Neural cell (in vitro differentiated cells): ENCODE results near the gene GRB7. TPM values are rescaled to one million over a fixed set of nuclear protein-coding genes. Genes with fewer than 3 reads are reported as not detected.

Source experiments
- H2AFZ ChIP-seq: fragments of 200-600, 300-800 bp; sonication (generic), shearing (Covaris generic); 2 replicates; pipeline ENCODE4 v1.6.0; 2014; ENCODE audit warnings: low read depth, mild to moderate bottlenecking, antibody characterized with exemption, low read length, moderate library complexity
- H3F3A ChIP-seq: fragments of 200-600 bp; shearing (Covaris generic); 2 replicates; pipeline ENCODE4 v1.6.1; 2016; ENCODE audit warnings: mild to moderate bottlenecking, moderate library complexity, mixed read lengths, antibody characterized with exemption, low read length; ENCODE audit not compliant: insufficient read depth, poor library complexity, severe bottlenecking
- H3K27ac ChIP-seq: fragments of 200-600, 300-800 bp; sonication (generic), shearing (Covaris generic); 2 replicates; pipeline ENCODE4 v1.5.1; 2014; ENCODE audit warnings: mild to moderate bottlenecking, low read length, moderate library complexity
- H3K27me3 ChIP-seq: fragments of 300-800, 200-600 bp; sonication (generic), shearing (Covaris generic); 2 replicates; pipeline ENCODE4 v1.6.0; 2014; ENCODE audit warnings: mild to moderate bottlenecking, low read depth, low read length, moderate library complexity; ENCODE audit not compliant: insufficient read depth
- H3K36me3 ChIP-seq: fragments of 300-800, 200-600 bp; sonication (generic), shearing (Covaris generic); 2 replicates; pipeline ENCODE4 v1.5.1; 2014; ENCODE audit warnings: mild to moderate bottlenecking, antibody characterized with exemption, low read length, moderate library complexity; ENCODE audit not compliant: insufficient read depth
- H3K4me2 ChIP-seq: fragments of 300-800, 200-600 bp; sonication (generic), shearing (Covaris generic); 2 replicates; pipeline ENCODE4 v1.6.0; 2014; ENCODE audit warnings: mild to moderate bottlenecking, low read length
- H3K4me3 ChIP-seq: fragments of 300-800, 200-600 bp; sonication (generic), shearing (Covaris generic); 2 replicates; pipeline ENCODE4 v1.5.1; 2014; ENCODE audit warnings: mild to moderate bottlenecking, low read length, moderate library complexity
- H3K79me2 ChIP-seq: fragments of 200-600 bp; shearing (Covaris generic); replicated peaks from 2 replicates; pipeline ENCODE4 v1.6.0; 2014; ENCODE audit warnings: mild to moderate bottlenecking, low read length, moderate library complexity; ENCODE audit not compliant: insufficient read depth
- H3K9ac ChIP-seq: fragments of 300-800, 200-600 bp; sonication (generic), shearing (Covaris generic); 2 replicates; pipeline ENCODE4 v1.6.1; 2016; ENCODE audit warnings: mild to moderate bottlenecking, low read length, mixed read lengths
- H3K9me2 ChIP-seq: fragments of 200-600 bp; shearing (Covaris generic); 2 replicates; pipeline ENCODE4 v1.6.1; 2016; ENCODE audit warnings: mild to moderate bottlenecking, low read length, mixed read lengths; ENCODE audit not compliant: insufficient read depth
- H3K9me3 ChIP-seq: fragments of 200-600, 300-800 bp; sonication (generic), shearing (Covaris generic); 2 replicates; pipeline ENCODE4 v1.6.1; 2016; ENCODE audit warnings: mild to moderate bottlenecking, mixed run types, low read length, moderate library complexity, mixed read lengths
- H4K20me1 ChIP-seq: fragments of 200-600 bp; shearing (Covaris generic); 2 replicates; pipeline ENCODE4 v1.6.1; 2016; ENCODE audit warnings: mild to moderate bottlenecking, mixed run types; ENCODE audit not compliant: insufficient read depth
- CTCF ChIP-seq: fragments of 450-650 bp; IDR thresholded peaks from 2 replicates; pipeline ENCODE4 v1.5.1; 2014; ENCODE audit warnings: antibody characterized with exemption, mild to moderate bottlenecking, moderate library complexity; ENCODE audit not compliant: poor library complexity, severe bottlenecking
- EP300 ChIP-seq: fragments of 450-650 bp; conservative IDR thresholded peaks from 2 replicates; pipeline ENCODE4 v1.6.1; 2014; ENCODE audit warnings: antibody characterized with exemption, mild to moderate bottlenecking, moderate library complexity; ENCODE audit not compliant: poor library complexity, severe bottlenecking
- EZH2 ChIP-seq: fragments of 200-600, 300-800 bp; shearing (Covaris generic), sonication (generic); IDR thresholded peaks from 2 replicates; pipeline ENCODE4 v1.6.1; 2014; ENCODE audit warnings: antibody characterized with exemption, low read length, borderline replicate concordance, mild to moderate bottlenecking; ENCODE audit not compliant: insufficient read depth, poor library complexity, severe bottlenecking
- MXI1 ChIP-seq: fragments of 450-650 bp; conservative IDR thresholded peaks from 2 replicates; pipeline ENCODE4 v1.6.1; 2014; ENCODE audit warnings: antibody characterized with exemption, mild to moderate bottlenecking; ENCODE audit not compliant: poor library complexity, severe bottlenecking
- POLR2AphosphoS5 ChIP-seq: IDR thresholded peaks from 2 replicates; pipeline ENCODE4 v1.6.1; 2012
- RAD21 ChIP-seq: fragments of 450-650 bp; conservative IDR thresholded peaks from 2 replicates; pipeline ENCODE4 v1.6.1; 2014; ENCODE audit warnings: antibody characterized with exemption, mild to moderate bottlenecking, moderate library complexity
- REST ChIP-seq: IDR thresholded peaks from 2 replicates; pipeline ENCODE4 v1.6.1; 2012; ENCODE audit warnings: borderline replicate concordance
- SMC3 ChIP-seq: fragments of 450-650 bp; conservative IDR thresholded peaks from 2 replicates; pipeline ENCODE4 v1.6.1; 2014; ENCODE audit warnings: antibody characterized with exemption, mild to moderate bottlenecking, moderate library complexity; ENCODE audit not compliant: poor library complexity
- TAF1 ChIP-seq: IDR thresholded peaks from 2 replicates; pipeline ENCODE4 v1.6.1; 2012; ENCODE audit warnings: low read depth
- polyA plus RNA-seq: library from polyadenylated mRNA; depleted of rRNA; stranded (reverse); fragments of >200 nt; gene quantifications from 2 replicates; pipeline ENCODE4 v1.2.3, GENCODE V29; 2014

Gene GRB7
- polyA plus RNA-seq, 1 donor from 2014 or later = not detected

GRCh38 chr17:39745335-39746144 is 7.8 kb downstream of the GRB7 start:
- no peaks in the 10 kb centered on the region for H3K79me2 ChIP-seq
- H3K36me3 ChIP-seq = no peaks in the 10 kb centered on the region
- no peaks in the 10 kb centered on the region for H3K9me3 ChIP-seq
- H2AFZ ChIP-seq = no peak overlapping the region
- H4K20me1 ChIP-seq = no peaks in the 10 kb centered on the region
- no peak for TF ChIP-seq POLR2AphosphoS5
- no peak for TF ChIP-seq REST
- no peak for TF ChIP-seq EZH2
- TF ChIP-seq MXI1 = no peak
- TF ChIP-seq CTCF = no peak
- no peak overlapping the region for H3K9ac ChIP-seq
- H3K4me2 ChIP-seq = no peak overlapping the region
- H3K27ac ChIP-seq = no peak overlapping the region
- peaks cover 8% of the 10 kb centered on the region for H3K27me3 ChIP-seq
- no peaks in the 10 kb centered on the region for H3K9me2 ChIP-seq
- no peak overlapping the region for H3K4me3 ChIP-seq
- H3F3A ChIP-seq = no peaks in the 10 kb centered on the region

- Histone ChIP-seq H3K4me3 (no peak overlapping the region), H4K20me1 (no peaks in the 10 kb centered on the region), H3K9ac (no peak overlapping the region), H3K36me3 (no peaks in the 10 kb centered on the region), H3K9me2 (no peaks in the 10 kb centered on the region), H3K9me3 (no peaks in the 10 kb centered on the region), H3F3A (no peaks in the 10 kb centered on the region), H3K4me2 (no peak overlapping the region), H3K27me3 (peaks cover 3% of the 10 kb centered on the region), H2AFZ (no peak overlapping the region), H3K79me2 (no peaks in the 10 kb centered on the region), H3K27ac (no peak overlapping the region)
- TF ChIP-seq EP300 = no peak
- TF ChIP-seq REST = no peak
- TF ChIP-seq RAD21 = no peak
- TF ChIP-seq MXI1 = no peak
- no peak for TF ChIP-seq SMC3
- no peak for TF ChIP-seq TAF1
- no peak for TF ChIP-seq EZH2
- TF ChIP-seq CTCF = no peak
These were observed 8.4 kb downstream of the GRB7 start for GRCh38 chr17:39746145-39746461.
